LNCaP clone FGC (cell line): Measurements from ENCODE around the gene TCF3.

Source experiments
- DNase-seq: peaks from one replicate; pipeline ENCODE4 v3.0.0-alpha.2; 2011; ENCODE audit warnings: low read depth
- H3K4me3 ChIP-seq: 2 replicates; pipeline ENCODE4 v1.5.1; 2011; ENCODE audit warnings: mild to moderate bottlenecking, low read depth, low read length, control low read depth
- TF ChIP-seq, protein P1 (sequence below): IDR thresholded peaks from 2 replicates; pipeline ENCODE4 v1.5.1; 2012; ENCODE audit warnings: mild to moderate bottlenecking; ENCODE audit not compliant: control insufficient read depth, insufficient read depth; ENCODE audit errors: extremely low read depth

TCF3 gene

DNA sequence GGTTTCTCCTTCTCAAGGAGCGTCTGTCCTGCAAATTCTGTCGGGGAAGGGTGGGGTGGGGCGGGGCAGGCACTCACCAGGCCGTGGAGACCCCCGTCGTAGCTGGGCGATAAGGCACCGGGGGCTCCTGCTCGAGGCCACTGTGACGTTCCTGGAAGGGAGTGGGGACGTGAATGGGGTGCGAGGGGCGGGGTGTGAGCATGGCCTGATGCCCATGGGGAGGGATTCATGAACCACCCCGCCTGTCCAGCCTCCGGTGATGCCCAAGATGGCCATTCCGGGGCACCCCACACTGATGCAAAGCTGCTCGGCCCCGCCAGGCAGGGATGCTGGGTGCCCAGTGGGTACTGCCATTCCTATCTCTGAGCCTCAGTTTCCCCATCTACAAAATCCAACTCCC lies 32.7 kb downstream of the TCF3 start:
- no peak for DNase-seq
- TF ChIP-seq, protein P1, sequence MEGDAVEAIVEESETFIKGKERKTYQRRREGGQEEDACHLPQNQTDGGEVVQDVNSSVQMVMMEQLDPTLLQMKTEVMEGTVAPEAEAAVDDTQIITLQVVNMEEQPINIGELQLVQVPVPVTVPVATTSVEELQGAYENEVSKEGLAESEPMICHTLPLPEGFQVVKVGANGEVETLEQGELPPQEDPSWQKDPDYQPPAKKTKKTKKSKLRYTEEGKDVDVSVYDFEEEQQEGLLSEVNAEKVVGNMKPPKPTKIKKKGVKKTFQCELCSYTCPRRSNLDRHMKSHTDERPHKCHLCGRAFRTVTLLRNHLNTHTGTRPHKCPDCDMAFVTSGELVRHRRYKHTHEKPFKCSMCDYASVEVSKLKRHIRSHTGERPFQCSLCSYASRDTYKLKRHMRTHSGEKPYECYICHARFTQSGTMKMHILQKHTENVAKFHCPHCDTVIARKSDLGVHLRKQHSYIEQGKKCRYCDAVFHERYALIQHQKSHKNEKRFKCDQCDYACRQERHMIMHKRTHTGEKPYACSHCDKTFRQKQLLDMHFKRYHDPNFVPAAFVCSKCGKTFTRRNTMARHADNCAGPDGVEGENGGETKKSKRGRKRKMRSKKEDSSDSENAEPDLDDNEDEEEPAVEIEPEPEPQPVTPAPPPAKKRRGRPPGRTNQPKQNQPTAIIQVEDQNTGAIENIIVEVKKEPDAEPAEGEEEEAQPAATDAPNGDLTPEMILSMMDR: no peak

DNA sequence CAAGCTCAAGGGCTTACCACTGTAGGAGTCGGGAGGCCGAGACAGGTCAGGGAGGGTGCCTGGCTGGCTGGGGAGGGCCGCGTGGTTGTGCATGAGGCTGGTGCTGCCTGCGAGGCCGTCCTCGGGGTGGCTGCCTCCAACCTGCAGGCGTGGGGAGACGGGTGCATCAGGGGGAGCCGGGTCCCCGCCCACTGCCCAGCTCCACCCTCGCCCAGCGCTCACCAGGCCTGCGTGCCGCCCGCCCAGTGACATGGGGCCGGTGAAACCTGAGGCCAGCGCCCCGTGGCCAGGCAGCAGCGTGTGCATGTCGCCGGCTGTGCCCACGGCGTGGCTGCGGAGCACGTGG lies 33.3 kb downstream of the TCF3 start:
- DNase-seq: no peak
- no peak overlapping the region for H3K4me3 ChIP-seq
- TF ChIP-seq, protein P1: no peak

More for the DNA sequence above, 32.7 kb downstream of the TCF3 start:
- H3K4me3 ChIP-seq: no peak overlapping the region

DNA sequence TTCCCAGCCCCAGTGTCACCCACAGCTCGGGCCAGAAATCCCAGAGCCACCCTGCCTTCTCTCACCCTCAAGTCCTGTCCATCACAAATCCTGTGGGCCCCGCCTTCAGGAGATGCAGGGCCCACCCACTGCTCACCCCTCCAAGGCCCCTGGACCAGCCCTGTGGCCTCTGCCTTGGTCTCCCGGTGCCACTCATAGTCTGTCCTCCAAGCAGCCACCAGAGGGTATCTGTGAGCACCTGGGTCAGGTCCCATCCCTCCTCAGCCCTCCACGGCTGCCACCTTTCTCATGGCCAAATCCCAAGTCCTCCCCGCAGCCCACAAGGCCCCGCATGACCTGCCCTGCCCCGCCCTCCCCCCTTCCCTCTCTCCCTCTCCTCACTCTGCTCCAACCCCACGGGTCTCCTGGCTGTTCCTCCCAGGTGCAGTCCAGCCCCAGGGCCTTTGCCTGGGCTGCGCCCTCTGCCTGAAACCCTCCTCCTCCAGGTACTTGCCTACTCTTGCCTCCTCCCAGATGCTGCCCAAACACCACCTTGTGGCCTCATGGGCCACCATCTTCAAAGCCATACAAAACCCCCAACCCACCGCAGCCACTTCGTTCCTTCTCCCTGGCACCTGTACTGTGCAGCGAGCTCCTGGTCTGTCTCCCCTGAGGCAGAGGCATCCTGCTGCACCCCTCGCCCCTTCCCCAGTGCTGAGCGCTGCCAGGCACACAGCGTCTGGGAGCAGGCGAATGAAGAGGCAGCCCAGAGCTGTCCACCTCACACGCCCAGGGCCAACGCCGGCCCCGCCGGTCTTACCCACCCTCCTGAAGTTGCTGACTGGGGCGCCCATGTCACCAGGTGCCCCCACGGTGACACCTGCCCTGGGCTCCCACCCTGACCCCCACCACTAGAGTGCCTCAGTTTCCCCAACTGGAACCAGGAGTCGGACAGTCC lies 34.0 kb downstream of the TCF3 start:
- DNase-seq: no peak
- no peak overlapping the region for H3K4me3 ChIP-seq
- TF ChIP-seq, protein P1: peak; percentile 55

DNA sequence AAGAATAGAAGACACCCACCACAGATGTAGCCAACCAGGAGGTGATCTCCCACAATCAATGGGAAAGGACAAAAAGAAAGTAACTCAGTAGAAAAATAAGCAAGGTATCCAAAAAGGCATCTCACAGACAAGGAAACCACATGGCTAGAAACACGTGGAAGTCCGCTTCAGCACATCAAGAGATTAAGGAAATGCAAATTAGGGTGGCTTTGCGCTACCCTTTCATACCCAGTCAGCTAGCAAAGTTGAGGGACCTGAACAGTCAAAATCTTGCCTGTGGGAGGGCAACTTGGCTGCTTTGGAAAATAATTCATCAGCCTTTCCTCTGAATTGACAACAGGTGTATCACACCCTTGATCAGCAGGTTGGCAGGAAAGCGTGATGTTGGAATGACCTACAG lies 35.5 kb downstream of the TCF3 start:
- no peak for DNase-seq
- TF ChIP-seq, protein P1: no peak
- H3K4me3 ChIP-seq: no peak overlapping the region

DNA sequence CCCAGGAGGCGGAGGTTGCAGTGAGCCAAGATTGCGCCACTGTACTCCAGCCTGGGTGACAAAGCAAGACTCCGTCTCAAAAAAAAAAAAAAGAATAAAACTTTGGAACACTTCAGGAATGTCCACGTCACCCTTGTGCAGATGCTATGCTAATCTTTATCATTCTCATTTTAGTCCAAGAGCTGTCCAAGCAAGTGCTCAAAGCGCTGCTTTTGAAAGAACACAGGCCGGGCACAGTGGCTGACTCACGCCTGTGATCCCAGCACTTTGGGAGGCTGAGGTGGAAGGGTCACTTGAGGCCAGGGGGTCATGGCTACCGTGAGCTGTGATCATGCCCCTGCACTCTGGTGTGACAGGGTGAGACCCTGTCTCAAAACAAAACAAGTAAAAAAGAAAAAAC lies 36.0 kb downstream of the TCF3 start:
- no peak for DNase-seq
- TF ChIP-seq, protein P1: no peak
- H3K4me3 ChIP-seq: no peak overlapping the region

DNA sequence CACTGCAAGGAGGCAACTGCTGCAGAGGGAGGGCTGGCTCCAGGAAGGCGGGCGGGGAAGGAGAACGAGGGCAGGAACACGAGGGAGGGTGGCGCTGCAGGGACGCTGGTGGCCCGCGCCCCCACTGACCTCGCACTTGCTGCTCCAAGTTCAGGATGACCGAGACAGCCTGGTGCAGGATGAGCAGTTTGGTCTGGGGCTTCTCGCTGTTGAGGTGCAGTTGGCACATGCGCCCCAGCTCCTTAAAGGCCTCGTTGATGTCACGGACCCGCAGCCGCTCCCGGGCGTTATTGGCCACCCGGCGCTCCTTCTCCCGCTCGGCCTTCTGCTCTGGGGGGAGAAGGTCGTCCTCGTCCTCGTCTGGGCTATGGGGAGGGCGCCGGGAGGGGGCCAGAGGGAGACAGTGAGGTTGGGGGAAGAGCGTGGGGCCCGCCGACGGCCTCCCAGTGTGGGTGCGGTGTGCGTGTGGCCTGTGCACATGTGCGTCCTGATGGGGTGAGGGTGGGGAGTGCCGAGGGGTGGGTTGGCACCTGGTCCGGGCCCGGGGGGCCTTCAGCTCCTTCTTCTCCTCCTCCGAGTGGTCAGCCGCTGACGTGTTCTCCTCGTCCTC lies 37.2 kb downstream of the TCF3 start:
- no peak overlapping the region for H3K4me3 ChIP-seq
- TF ChIP-seq, protein P1: no peak
- no peak for DNase-seq
